ENCODE results near the gene DYNC1I2. TPM values are rescaled to one million over a fixed set of nuclear protein-coding genes. Genes with fewer than 3 reads are reported as not detected.

Gene DYNC1I2
- total RNA-seq, 1 experiment from 2014 or later: 39.4 TPM

DNA sequence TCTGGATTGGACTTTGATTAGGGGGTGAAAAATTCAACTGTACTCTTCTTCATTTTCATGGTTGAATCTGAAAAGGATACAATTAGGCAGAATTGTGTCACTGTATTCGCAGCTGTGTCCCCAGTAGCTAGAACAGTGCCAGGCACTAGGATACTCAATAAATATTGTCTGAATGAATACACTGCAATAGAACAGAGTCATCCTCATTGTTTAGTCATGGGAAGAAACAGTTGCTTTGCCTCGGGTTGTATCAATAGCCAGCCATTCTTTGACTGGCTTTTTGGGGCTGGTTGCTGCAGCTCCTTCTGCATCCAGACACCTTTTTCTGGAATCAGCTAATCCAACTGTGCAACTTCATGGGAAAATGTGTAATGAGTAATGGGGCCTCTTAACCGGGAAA, 18.1 kb upstream of the DYNC1I2 start:
- CTCF ChIA-PET: no interaction called here
- no peak for TF ChIP-seq ZNF274 (IDR thresholded peaks at IDR 0.05; ENCODE audit: low read depth, low read length)
- TF ChIP-seq CEBPB (IDR thresholded peaks at IDR 0.05; ENCODE audit: low read depth): no peak
- TF ChIP-seq, protein P1, sequence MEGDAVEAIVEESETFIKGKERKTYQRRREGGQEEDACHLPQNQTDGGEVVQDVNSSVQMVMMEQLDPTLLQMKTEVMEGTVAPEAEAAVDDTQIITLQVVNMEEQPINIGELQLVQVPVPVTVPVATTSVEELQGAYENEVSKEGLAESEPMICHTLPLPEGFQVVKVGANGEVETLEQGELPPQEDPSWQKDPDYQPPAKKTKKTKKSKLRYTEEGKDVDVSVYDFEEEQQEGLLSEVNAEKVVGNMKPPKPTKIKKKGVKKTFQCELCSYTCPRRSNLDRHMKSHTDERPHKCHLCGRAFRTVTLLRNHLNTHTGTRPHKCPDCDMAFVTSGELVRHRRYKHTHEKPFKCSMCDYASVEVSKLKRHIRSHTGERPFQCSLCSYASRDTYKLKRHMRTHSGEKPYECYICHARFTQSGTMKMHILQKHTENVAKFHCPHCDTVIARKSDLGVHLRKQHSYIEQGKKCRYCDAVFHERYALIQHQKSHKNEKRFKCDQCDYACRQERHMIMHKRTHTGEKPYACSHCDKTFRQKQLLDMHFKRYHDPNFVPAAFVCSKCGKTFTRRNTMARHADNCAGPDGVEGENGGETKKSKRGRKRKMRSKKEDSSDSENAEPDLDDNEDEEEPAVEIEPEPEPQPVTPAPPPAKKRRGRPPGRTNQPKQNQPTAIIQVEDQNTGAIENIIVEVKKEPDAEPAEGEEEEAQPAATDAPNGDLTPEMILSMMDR (IDR thresholded peaks at IDR 0.05 in 2 of 3, conservative IDR thresholded peaks at IDR 0.05 in 1 of 3; ENCODE audit: borderline replicate concordance in 1 of 3, insufficient read depth in 1 of 3, low read depth in 2 of 3, low read length in 2 of 3): no peak
- TF ChIP-seq CBX3 (IDR thresholded peaks at IDR 0.05; ENCODE audit: low read depth): no peak
- no peak for TF ChIP-seq SP1 (IDR thresholded peaks at IDR 0.05; ENCODE audit: low read depth)
- TF ChIP-seq, protein P2, sequence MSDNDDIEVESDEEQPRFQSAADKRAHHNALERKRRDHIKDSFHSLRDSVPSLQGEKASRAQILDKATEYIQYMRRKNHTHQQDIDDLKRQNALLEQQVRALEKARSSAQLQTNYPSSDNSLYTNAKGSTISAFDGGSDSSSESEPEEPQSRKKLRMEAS (IDR thresholded peaks at IDR 0.05): no peak
- BruUV-seq (replicated peaks): no TSS peak

DNA sequence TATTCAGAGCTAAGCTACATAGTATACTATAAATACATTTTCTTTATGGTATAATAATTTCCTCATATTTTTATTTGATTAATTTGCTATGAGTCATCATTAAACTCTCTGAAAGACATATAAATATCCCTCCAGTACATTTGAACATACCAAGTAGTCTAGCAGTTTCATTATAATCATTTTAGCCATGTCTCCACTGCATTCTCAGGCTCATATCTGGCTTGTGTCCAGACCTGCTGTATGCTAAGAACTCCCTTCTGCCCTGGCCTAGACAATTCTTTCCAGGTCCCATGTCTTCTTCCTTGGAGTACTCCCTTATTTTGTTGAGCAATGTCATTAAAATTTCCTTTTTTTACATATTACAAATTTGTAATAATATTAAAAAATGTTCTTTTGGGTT, 16.6 kb upstream of the DYNC1I2 start:
- H3K9me3 ChIP-seq (ENCODE audit: control insufficient read depth in 1 of 2, insufficient read depth in 1 of 2, low read depth in 1 of 2, low read length in 2 of 2): no peaks in the 10 kb centered on the region
- no TSS peak for BruUV-seq (replicated peaks)
- H3K36me3 ChIP-seq (ENCODE audit: control insufficient read depth in 1 of 2, insufficient read depth in 2 of 2, low read length in 2 of 2): no peaks in the 10 kb centered on the region
- no peaks in the 10 kb centered on the region for H3K27me3 ChIP-seq (ENCODE audit: insufficient read depth, low read length)
- no peak overlapping the region for H3K27ac ChIP-seq (ENCODE audit: low read depth, low read length)
- ATAC-seq: no peak
- H3K9me2 ChIP-seq (ENCODE audit: insufficient read depth): no peaks in the 10 kb centered on the region
- no peak for DNase-seq (ENCODE audit: low read depth, low spot score)
- no peaks in the 10 kb centered on the region for H3K79me2 ChIP-seq (ENCODE audit: insufficient read depth, low read length)
- POLR2A ChIA-PET: no interaction called here
- no peaks in the 10 kb centered on the region for H3K4me1 ChIP-seq (ENCODE audit: control insufficient read depth in 1 of 2, insufficient read depth in 2 of 2, low read length in 2 of 2)
- H2AFZ ChIP-seq (ENCODE audit: low read depth, low read length, poor library complexity, severe bottlenecking): peak overlapping the region; percentile 2
- H3K4me3 ChIP-seq (replicated peaks in 1 of 2; ENCODE audit: low read depth in 1 of 2, low read length in 2 of 2): no peak overlapping the region
- no peak overlapping the region for H3K4me2 ChIP-seq (ENCODE audit: low read length)
- H4K20me1 ChIP-seq (ENCODE audit: insufficient read depth): no peaks in the 10 kb centered on the region
- CTCF ChIA-PET: no interaction called here
- RAD21 ChIA-PET (ENCODE audit: low non-redundant PET in 1 of 2, low total read pairs in 2 of 2, uncharacterized antibody in 2 of 2, unreplicated experiment in 2 of 2): no interaction called here
- intact Hi-C loops (cut with micrococcal nuclease): no loop called here
- no peak overlapping the region for H3K9ac ChIP-seq (ENCODE audit: low read length)
- no peak for TF ChIP-seq ZFX (IDR thresholded peaks at IDR 0.05)
- TF ChIP-seq SIN3A (IDR thresholded peaks at IDR 0.05; ENCODE audit: low read depth): no peak
- TF ChIP-seq EZH2phosphoT487 (IDR thresholded peaks at IDR 0.05; ENCODE audit: borderline replicate concordance): no peak
- TF ChIP-seq, protein P3, sequence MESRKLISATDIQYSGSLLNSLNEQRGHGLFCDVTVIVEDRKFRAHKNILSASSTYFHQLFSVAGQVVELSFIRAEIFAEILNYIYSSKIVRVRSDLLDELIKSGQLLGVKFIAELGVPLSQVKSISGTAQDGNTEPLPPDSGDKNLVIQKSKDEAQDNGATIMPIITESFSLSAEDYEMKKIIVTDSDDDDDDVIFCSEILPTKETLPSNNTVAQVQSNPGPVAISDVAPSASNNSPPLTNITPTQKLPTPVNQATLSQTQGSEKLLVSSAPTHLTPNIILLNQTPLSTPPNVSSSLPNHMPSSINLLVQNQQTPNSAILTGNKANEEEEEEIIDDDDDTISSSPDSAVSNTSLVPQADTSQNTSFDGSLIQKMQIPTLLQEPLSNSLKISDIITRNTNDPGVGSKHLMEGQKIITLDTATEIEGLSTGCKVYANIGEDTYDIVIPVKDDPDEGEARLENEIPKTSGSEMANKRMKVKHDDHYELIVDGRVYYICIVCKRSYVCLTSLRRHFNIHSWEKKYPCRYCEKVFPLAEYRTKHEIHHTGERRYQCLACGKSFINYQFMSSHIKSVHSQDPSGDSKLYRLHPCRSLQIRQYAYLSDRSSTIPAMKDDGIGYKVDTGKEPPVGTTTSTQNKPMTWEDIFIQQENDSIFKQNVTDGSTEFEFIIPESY (IDR thresholded peaks at IDR 0.05; ENCODE audit: extremely low read depth, insufficient replicate concordance, low read length): no peak
- TF ChIP-seq, protein P4, sequence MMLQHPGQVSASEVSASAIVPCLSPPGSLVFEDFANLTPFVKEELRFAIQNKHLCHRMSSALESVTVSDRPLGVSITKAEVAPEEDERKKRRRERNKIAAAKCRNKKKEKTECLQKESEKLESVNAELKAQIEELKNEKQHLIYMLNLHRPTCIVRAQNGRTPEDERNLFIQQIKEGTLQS (IDR thresholded peaks at IDR 0.05): no peak
- TF ChIP-seq EZH2 (IDR thresholded peaks at IDR 0.05): no peak
- TF ChIP-seq, protein P5, sequence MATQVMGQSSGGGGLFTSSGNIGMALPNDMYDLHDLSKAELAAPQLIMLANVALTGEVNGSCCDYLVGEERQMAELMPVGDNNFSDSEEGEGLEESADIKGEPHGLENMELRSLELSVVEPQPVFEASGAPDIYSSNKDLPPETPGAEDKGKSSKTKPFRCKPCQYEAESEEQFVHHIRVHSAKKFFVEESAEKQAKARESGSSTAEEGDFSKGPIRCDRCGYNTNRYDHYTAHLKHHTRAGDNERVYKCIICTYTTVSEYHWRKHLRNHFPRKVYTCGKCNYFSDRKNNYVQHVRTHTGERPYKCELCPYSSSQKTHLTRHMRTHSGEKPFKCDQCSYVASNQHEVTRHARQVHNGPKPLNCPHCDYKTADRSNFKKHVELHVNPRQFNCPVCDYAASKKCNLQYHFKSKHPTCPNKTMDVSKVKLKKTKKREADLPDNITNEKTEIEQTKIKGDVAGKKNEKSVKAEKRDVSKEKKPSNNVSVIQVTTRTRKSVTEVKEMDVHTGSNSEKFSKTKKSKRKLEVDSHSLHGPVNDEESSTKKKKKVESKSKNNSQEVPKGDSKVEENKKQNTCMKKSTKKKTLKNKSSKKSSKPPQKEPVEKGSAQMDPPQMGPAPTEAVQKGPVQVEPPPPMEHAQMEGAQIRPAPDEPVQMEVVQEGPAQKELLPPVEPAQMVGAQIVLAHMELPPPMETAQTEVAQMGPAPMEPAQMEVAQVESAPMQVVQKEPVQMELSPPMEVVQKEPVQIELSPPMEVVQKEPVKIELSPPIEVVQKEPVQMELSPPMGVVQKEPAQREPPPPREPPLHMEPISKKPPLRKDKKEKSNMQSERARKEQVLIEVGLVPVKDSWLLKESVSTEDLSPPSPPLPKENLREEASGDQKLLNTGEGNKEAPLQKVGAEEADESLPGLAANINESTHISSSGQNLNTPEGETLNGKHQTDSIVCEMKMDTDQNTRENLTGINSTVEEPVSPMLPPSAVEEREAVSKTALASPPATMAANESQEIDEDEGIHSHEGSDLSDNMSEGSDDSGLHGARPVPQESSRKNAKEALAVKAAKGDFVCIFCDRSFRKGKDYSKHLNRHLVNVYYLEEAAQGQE (IDR thresholded peaks at IDR 0.05; ENCODE audit: low read depth): no peak
- TF ChIP-seq ZNF274 (IDR thresholded peaks at IDR 0.05; ENCODE audit: low read depth, low read length): no peak
- no peak for TF ChIP-seq EGR1 (IDR thresholded peaks at IDR 0.05; ENCODE audit: low read depth)

More for the DNA sequence above, 18.1 kb upstream of the DYNC1I2 start:
- H3K4me2 ChIP-seq (ENCODE audit: low read length): no peak overlapping the region
- H3K79me2 ChIP-seq (ENCODE audit: insufficient read depth, low read length): no peaks in the 10 kb centered on the region
- no peaks in the 10 kb centered on the region for H4K20me1 ChIP-seq (ENCODE audit: insufficient read depth)
- H2AFZ ChIP-seq (ENCODE audit: low read depth, low read length, poor library complexity, severe bottlenecking): no peak overlapping the region
- no peak overlapping the region for H3K9ac ChIP-seq (ENCODE audit: low read length)
- no peaks in the 10 kb centered on the region for H3K4me1 ChIP-seq (ENCODE audit: control insufficient read depth in 1 of 2, insufficient read depth in 2 of 2, low read length in 2 of 2)
- RAD21 ChIA-PET (ENCODE audit: low non-redundant PET in 1 of 2, low total read pairs in 2 of 2, uncharacterized antibody in 2 of 2, unreplicated experiment in 2 of 2): no interaction called here
- H3K9me3 ChIP-seq (ENCODE audit: control insufficient read depth in 1 of 2, insufficient read depth in 1 of 2, low read depth in 1 of 2, low read length in 2 of 2): no peaks in the 10 kb centered on the region
- ATAC-seq (no peak), DNase-seq (ENCODE audit: low read depth, low spot score) (no peak)
- no peaks in the 10 kb centered on the region for H3K36me3 ChIP-seq (ENCODE audit: control insufficient read depth in 1 of 2, insufficient read depth in 2 of 2, low read length in 2 of 2)
- no peaks in the 10 kb centered on the region for H3K9me2 ChIP-seq (ENCODE audit: insufficient read depth)
- no peak overlapping the region for H3K4me3 ChIP-seq (replicated peaks in 1 of 2; ENCODE audit: low read depth in 1 of 2, low read length in 2 of 2)
- no peak overlapping the region for H3K27ac ChIP-seq (ENCODE audit: low read depth, low read length)
- POLR2A ChIA-PET: no interaction called here
- intact Hi-C loops (cut with micrococcal nuclease): no loop called here
- H3K27me3 ChIP-seq (ENCODE audit: insufficient read depth, low read length): no peaks in the 10 kb centered on the region
